Transverse colon (tissue), 4 donors: ENCODE data around the gene ALDH7A1.

Source experiments
- CTCF ChIP-seq, 5 experiments: fragments of 200-600 bp in 3 of 5; fragments of 450-650 bp in 2 of 5; sonication (generic) in 3 of 5; IDR thresholded peaks; 1 replicate in 2 of 5; 2 replicates in 3 of 5; pipeline ENCODE4 v1.5.1; 2016 to 2017; ENCODE audit warnings: antibody characterized with exemption in 5 of 5, inconsistent platforms in 3 of 5, mild to moderate bottlenecking in 2 of 5, moderate library complexity in 1 of 5
- EP300 ChIP-seq: sonication (generic); formaldehyde crosslinking; IDR thresholded peaks from one replicate; pipeline ENCODE4 v1.6.1; 2017; ENCODE audit warnings: antibody characterized with exemption, low read depth
- POLR2A ChIP-seq: fragments of 450-650 bp; IDR thresholded peaks from one replicate; pipeline ENCODE4 v1.6.1; 2016; ENCODE audit warnings: antibody characterized with exemption, mild to moderate bottlenecking, moderate library complexity
- POLR2AphosphoS5 ChIP-seq, 3 donors: sonication (generic); formaldehyde crosslinking; IDR thresholded peaks; one replicate each; pipeline ENCODE4 v1.6.1; 2016; ENCODE audit warnings: antibody characterized with exemption in 3 of 3

GRCh38 chr5:126594748-126595485 lies at the start of gene ALDH7A1:
- peak; percentile 51 for TF ChIP-seq POLR2A
- peak in 4 of 5 experiments; percentile 21 to 38 (median 30) for TF ChIP-seq CTCF (IDR thresholded peaks at IDR 0.05)
- peak; percentile 58 to 64 (median 61) for TF ChIP-seq POLR2AphosphoS5 (IDR thresholded peaks at IDR 0.05)
- TF ChIP-seq EP300, result no peak
